Gastrocnemius medialis (tissue), 4 donors: Measurements from ENCODE around the gene OR2H2.

Source experiments
- POLR2A ChIP-seq, 2 donors: fragments of 450-650 bp; IDR thresholded peaks; one replicate each; pipeline ENCODE4 v1.6.1; 2017; ENCODE audit warnings: antibody characterized with exemption in 2 of 2, mild to moderate bottlenecking in 2 of 2, moderate library complexity in 2 of 2
- TF ChIP-seq, protein P1 (sequence below), 5 experiments: fragments of 450-650 bp in 3 of 5; fragments of 200-600 bp in 2 of 5; sonication (generic) in 2 of 5; IDR thresholded peaks in 4 of 5; conservative IDR thresholded peaks in 1 of 5; 1 replicate in 4 of 5; 2 replicates in 1 of 5; pipeline ENCODE4 v1.5.1; 2016 to 2019; ENCODE audit warnings: antibody characterized with exemption in 5 of 5, mild to moderate bottlenecking in 3 of 5, moderate library complexity in 3 of 5

DNA sequence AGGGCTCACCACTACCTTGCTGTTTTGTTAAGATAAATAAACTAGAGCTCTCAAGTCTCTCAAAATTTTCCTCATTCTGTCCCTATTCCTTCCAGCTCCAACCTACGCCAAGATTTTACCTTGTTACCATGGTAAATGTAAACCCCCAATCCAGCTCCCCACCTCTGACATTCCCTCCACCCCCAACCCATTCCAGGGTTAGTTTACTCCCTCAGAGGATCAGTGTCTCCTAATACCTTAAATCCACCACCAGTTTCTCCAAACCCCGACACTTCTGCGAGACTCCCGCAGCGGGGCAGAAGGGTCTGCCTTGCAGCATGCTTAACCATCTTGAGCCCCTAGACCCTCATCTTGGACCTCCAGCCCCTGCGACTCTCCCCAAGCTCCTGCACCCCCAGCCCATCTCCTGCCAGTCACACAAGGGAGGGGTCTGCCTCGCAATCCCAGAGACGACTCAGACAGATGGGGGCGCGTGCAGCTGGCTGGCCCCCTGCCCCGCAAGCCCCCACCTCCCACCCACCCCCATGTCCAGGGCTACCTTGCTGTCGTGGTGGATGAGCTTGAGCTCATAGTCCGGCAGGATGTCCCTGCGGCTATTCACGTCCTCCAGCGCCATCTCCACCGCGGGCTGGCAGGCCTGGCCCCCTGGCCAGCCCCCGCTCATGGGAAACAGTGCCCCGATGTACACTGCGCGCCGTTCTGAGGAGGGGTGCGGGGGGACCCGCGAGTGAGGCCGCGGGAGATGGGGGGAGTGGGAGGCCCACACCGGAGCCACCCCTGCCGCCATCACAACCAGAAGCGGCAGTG lies 42.2 kb downstream of the OR2H2 start:
- TF ChIP-seq, protein P1, sequence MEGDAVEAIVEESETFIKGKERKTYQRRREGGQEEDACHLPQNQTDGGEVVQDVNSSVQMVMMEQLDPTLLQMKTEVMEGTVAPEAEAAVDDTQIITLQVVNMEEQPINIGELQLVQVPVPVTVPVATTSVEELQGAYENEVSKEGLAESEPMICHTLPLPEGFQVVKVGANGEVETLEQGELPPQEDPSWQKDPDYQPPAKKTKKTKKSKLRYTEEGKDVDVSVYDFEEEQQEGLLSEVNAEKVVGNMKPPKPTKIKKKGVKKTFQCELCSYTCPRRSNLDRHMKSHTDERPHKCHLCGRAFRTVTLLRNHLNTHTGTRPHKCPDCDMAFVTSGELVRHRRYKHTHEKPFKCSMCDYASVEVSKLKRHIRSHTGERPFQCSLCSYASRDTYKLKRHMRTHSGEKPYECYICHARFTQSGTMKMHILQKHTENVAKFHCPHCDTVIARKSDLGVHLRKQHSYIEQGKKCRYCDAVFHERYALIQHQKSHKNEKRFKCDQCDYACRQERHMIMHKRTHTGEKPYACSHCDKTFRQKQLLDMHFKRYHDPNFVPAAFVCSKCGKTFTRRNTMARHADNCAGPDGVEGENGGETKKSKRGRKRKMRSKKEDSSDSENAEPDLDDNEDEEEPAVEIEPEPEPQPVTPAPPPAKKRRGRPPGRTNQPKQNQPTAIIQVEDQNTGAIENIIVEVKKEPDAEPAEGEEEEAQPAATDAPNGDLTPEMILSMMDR (IDR thresholded peaks at IDR 0.05 in 4 of 5, conservative IDR thresholded peaks at IDR 0.05 in 1 of 5) = no peak
- no peak for TF ChIP-seq POLR2A (IDR thresholded peaks at IDR 0.05)
